ENCODE data around the gene TMEM72.

TMEM72 gene

GRCh38 chr10:44921061-44921460, 9.9 kb downstream of the TMEM72 start:
- DNase-seq, result no peak

DNA sequence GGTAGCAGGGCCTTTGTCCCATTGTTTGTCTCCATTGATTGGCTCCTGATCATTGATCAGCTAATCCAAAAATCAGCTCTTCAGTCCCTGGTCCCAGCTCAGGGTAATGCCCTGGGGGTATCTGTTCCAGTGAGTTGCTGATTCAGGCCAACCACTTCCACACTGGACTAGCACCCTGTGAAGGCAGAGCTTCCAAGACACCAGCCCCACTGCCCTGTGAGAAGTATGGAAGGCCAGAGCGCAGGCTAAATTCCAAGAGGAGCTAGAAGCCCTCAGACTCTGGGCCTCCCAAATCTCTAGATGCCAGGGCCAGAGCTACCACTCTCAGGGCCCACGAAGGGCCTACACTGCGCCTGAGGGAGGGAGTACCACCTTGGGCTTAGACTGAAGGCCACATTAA, 10.4 kb downstream of the TMEM72 start:
- DNase-seq, result no peak

DNA sequence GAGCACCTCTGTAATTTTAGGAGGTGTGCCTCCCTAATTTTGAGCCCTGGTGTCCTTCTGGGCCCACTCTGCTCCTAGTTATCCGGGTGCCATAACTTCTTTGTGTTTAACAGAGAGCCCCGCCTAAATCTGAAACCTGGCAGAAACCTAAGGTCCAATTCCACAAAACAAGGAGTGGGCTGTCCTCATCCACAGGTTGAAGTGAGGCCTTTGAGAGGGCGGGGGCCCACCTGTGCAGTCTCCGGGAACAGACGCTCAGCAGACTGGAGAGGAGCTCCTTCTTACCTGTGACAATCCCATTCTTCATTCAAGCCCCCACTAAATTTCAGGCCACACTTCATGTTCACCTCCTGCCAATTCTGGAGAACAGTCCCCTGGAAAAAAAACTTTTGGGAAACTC, 10.9 kb downstream of the TMEM72 start:
- DNase-seq, result no peak

GRCh38 chr10:44922796-44923545, 11.8 kb downstream of the TMEM72 start:
- DNase-seq, result no peak

DNA sequence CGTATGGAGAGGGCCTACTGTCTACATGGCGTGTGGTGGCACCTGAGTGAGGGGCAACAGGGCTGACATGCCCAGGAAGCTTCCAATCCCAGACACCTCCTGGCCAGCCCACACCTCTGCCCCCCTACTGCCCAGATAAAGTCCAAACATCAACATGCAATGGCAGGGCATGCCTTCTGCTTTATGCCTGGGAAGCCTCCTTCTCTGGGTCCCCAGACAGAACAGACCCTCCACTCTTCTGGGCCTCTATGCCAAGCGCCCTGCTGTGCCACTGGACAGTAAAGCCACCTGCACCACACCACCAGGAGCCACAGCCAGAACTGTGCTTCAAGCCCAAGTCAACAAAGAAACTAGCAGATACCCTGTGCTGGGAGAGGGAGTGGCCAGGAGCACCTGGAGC, 12.5 kb downstream of the TMEM72 start:
- no peak for DNase-seq

GRCh38 chr10:44924261-44925040, 13.3 kb downstream of the TMEM72 start:
- no peak for DNase-seq

DNA sequence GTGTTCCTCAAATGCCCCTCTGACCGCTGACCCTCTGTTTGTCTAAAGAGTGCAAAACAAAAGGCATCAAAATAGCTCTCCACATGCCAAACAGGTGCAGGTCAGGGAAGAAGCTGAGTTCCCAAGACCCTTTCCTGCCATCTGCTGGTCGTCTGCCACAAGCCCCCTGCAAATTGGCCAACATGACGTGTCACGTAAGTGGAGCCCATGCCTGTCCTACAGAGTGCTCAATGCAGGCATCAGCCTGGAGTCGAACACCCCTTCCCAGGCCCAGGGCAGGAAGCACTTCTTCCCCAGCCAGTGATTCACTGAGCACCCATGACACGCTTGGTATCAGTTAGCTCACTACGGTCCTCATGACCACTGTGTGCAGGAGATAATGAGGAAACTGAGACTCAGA, 14.1 kb downstream of the TMEM72 start:
- DNase-seq, result no peak

GRCh38 chr10:44925811-44926750, 14.9 kb downstream of the TMEM72 start:
- no peak for DNase-seq

DNA sequence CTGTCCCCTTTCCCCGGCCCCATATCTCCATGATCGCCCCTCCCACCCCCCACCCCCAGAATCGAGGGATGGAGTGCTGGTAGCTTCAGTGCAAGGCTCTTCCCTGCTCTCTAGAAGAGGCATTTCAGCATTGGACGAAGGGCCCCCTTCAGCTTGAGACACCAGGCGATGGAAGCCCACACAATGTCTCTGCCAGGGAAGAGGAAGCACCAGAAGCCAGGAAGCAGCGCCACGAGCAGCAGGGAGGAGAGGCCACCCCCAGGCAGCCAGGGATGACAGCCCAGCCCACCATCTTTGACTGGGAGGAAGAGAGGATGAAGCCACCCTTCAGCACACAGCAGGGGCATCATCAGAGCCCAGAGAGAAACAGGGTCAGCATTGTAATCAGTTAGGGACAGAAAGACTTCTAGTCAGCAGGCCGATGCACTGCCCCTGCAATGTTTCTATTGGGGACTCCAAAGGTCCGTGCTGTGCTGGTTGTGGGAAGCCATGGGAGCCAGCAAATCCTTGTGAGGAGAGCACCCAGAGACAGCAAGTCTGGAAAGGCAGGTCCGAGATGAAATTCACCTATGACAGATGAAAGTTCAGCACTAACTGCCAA, 15.7 kb downstream of the TMEM72 start:
- no peak for DNase-seq

DNA sequence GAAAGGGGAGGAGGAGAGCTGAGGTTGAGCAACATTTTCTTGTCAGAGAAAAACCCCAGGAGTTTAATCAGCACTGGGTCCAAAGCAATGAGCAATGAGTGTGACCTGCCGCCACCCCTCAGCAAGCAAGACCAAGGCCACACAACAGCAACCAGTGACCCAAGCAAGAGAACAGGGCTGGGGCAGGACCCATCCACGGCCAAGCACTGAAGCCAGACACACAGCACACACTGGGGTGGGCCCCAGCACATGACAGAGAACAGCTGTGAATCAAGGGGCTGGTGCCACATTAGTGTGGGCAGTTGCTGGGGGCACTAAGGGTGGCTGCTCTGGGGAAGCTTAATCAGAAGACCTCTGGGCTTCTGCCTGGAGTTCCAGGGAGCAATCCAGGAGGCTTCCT, 16.2 kb downstream of the TMEM72 start:
- DNase-seq, result no peak

DNA sequence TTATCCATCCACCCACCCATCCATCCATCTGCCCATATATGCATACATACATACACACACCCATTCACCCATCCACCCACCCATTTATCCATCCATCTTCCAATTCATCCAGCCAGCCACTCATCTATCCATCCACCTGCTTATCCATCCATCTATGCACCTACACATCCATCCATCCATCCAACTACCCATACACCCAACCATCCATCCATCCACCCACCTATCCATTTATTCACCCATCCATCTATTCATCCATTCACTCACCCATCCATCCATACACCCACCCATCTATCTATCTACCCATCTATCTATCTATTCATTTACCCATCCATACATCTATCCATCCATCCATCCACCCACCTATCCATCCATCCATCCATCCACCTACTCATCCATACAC, 17.3 kb downstream of the TMEM72 start:
- no peak for DNase-seq

- no peak for DNase-seq
Observed at GRCh38 chr10:44929356-44930255, 18.5 kb downstream of the TMEM72 start.

- DNase-seq, result no peak
Observed at GRCh38 chr10:44930904-44931620, 19.9 kb downstream of the TMEM72 start.

DNA sequence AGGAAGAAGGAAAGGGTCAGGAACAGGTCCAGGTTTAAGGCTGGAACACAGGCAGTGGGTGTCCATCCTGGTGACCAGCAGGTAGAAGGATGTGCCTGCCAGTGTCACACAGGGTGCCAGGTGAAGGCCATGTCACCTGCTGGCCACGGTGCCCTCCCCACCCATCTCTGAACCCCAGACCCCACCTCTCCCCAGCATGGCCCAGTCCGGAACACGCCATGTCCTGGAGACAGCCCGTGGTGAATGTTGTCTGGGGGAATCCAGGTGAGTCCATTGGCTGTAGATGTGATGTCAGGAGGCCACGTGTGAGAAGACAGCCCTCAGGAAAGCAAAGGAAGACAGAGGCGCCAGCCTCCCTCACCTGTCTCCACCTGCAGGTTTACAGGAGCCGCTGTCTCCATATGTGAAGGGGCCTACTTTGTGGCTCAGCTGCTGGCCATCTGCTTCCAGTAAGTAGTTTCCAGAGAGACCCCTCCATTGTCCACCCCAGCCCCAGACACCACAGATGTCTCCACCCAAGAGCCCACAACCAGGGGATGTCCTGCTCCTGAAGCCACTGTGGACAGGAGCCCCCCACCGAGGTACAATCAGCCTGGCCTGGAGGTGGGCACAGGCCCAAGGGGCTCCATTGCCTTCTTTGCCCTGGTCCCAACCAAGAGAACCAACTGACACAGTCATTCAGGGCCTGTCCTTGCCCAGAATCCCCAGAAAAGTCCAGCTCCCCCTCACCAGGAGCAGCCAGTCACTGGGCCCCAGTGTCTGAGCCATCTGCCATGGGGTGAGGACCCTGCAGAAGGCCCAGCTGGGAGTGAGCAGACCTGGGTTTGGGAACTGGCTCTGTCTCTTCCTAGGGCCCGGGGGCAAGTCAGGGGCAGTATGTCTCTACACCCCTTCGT, 20.7 kb downstream of the TMEM72 start:
- no peak for DNase-seq

DNA sequence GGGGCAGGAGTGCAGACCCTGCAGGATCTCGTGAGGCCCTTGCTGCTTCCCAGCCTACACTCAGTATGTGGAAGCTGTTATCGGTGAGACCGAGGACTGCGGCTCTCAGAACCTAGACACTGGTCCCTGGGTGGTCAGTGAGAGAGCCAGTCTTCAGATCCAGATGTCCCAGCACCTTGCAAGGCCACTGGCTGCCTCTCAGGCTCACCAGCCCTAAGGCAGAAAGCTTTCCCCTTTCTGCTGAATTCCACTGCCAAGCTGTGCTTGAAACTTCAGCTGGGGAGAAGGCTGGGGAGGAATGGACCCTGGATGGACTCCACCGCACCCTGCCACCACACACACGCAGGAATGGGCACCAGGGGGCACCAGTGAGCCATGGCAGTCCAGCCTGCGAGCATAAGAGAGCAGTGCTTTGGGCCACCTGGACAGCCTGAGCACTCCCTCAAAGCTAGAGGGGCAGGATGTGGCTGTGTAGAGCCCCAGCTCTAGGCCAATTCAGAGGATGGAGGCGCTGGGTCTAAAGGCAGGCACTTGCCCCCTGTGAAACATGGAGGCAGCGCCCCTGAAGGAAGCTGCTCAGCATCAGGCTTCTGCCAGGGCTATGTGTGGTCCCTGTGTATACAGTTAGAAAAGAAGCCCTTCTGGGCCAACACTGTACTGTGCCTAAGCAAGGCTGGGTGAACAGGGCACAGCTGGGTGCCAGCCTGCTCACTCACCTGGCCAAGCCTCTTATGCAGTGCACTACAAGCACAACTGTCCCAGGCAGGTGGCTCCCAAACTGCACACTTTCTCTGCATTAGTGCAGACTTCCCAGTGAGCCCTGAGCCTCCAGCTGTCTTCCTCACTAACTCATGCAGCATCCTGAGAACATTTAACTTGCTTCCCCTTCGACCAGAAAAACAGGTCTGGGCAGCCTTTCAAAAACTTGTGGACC, 21.6 kb downstream of the TMEM72 start:
- peak; percentile 27 to 76 for DNase-seq

- DNase-seq, result no peak
Observed at GRCh38 chr10:44933451-44934321, 22.5 kb downstream of the TMEM72 start.

- DNase-seq, result no peak
Observed at GRCh38 chr10:44934416-44935200, 23.5 kb downstream of the TMEM72 start.
